ENCODE measurements around the gene PRSS50. TPM values are rescaled to one million over a fixed set of nuclear protein-coding genes. Genes with fewer than 3 reads are reported as not detected.

The PRSS50 gene
- total RNA-seq, 4 donors from 2014 or later: not detected

GRCh38 chr3:46722443-46722842 lies 4.8 kb upstream of the PRSS50 start:
- ATAC-seq (no peak), DNase-seq (no peak)
- in situ Hi-C loops (cut with MboI; ENCODE audit: low sequenced_read_pairs in 4 of 4) (loop anchor here (25.0 kb wide), 2 partner anchors 590 to 615 kb away; no protein-coding TSS in a partner anchor), intact Hi-C loops (cut with DNase I; ENCODE audit: low total_unique reads) (no loop called here)
- Histone ChIP-seq H3K27me3 (peaks cover 0 to 8% (median 2%) of the 10 kb centered on the region in 3 donors), H3K4me3 (no peak overlapping the region), H3K27ac (no peak overlapping the region), H3K9me3 (no peaks in the 10 kb centered on the region), H3K4me1 (no peaks in the 10 kb centered on the region), H3K36me3 (no peaks in the 10 kb centered on the region)
- TF ChIP-seq POLR2A (IDR thresholded peaks at IDR 0.05) (no peak), CTCF (IDR thresholded peaks at IDR 0.05 in 4 of 5, conservative IDR thresholded peaks at IDR 0.05 in 1 of 5) (no peak)

DNA sequence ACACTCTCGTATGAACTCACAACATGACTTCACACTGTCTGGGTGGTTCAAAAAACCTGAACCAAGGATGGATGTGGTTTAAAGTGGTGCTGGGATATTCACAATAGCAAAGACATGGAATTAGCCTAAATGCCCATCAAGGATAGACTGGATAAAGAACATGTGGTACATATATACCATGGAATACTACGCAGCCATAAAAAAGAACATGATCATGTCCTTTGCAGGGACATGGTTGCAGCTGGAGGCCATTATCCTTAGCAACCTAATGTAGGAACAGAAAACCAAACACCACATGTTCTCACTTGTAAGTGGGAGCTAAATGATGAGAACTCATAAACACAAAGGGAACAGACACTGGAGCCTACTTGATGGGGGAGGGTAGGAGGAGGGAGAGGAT lies 3.3 kb upstream of the PRSS50 start:
- H3K27me3 ChIP-seq: peaks cover 0 to 8% (median 2%) of the 10 kb centered on the region in 3 donors
- H3K9me3 ChIP-seq: no peaks in the 10 kb centered on the region
- no peak overlapping the region for H3K27ac ChIP-seq
- H3K36me3 ChIP-seq: no peaks in the 10 kb centered on the region
- intact Hi-C loops (cut with DNase I; ENCODE audit: low total_unique reads) (no loop called here), in situ Hi-C loops (cut with MboI; ENCODE audit: low sequenced_read_pairs in 4 of 4) (loop anchor here (25.0 kb wide), 2 partner anchors 591 to 616 kb away; no protein-coding TSS in a partner anchor)
- DNase-seq: no peak
- no peak for ATAC-seq
- no peak overlapping the region for H3K4me3 ChIP-seq
- no peak for TF ChIP-seq POLR2A (IDR thresholded peaks at IDR 0.05)
- TF ChIP-seq CTCF (IDR thresholded peaks at IDR 0.05 in 4 of 5, conservative IDR thresholded peaks at IDR 0.05 in 1 of 5): no peak
- H3K4me1 ChIP-seq: no peaks in the 10 kb centered on the region

- intact Hi-C loops (cut with DNase I; ENCODE audit: low total_unique reads): no loop called here
- DNase-seq: no peak
These were observed 2.1 kb upstream of the PRSS50 start for GRCh38 chr3:46719735-46720271.

DNA sequence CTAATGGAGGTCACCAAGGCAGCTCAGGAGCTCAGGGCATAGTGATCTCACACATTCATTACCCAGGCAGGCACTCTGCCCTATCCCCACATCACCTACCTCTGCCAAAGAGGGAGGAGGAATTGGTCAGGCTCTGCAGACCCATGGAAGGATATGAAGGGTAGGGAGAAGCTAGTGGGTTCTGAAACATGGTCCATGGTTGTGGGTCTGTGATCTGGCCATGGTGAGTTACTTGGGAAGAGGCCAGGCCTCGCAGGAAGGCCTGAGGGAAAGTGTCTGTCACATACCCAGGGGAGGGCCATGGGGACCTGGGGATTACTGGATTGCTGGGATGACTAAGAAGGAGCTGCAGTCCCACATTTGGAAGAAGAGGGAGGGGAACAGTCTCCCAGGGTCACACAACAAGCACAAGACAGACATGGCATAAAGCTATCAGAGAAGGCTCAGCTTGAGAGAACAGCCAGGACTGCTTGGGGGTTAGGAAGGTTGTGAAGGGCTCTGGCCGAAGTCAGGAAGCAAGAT lies 1.4 kb upstream of the PRSS50 start:
- Histone ChIP-seq H3K9me3 (no peaks in the 10 kb centered on the region), H3K4me3 (no peak overlapping the region), H3K27ac (no peak overlapping the region), H3K36me3 (no peaks in the 10 kb centered on the region), H3K4me1 (no peaks in the 10 kb centered on the region), H3K27me3 (peaks cover 0 to 8% (median 2%) of the 10 kb centered on the region in 3 donors)
- DNase-seq (no peak), ATAC-seq (no peak)
- intact Hi-C loops (cut with DNase I; ENCODE audit: low total_unique reads): no loop called here
- TF ChIP-seq CTCF (IDR thresholded peaks at IDR 0.05 in 4 of 5, conservative IDR thresholded peaks at IDR 0.05 in 1 of 5) (no peak), POLR2A (IDR thresholded peaks at IDR 0.05) (no peak)
- in situ Hi-C loops (cut with MboI; ENCODE audit: low sequenced_read_pairs in 4 of 4): loop anchor here (10.0 to 25.0 kb wide), 4 partner anchors 176 to 618 kb away; no protein-coding TSS in a partner anchor

More at GRCh38 chr3:46719735-46720271, 2.1 kb upstream of the PRSS50 start:
- H3K4me1 ChIP-seq: no peaks in the 10 kb centered on the region
- no peaks in the 10 kb centered on the region for H3K9me3 ChIP-seq
- H3K36me3 ChIP-seq: no peaks in the 10 kb centered on the region
- H3K27ac ChIP-seq: no peak overlapping the region
- in situ Hi-C loops (cut with MboI; ENCODE audit: low sequenced_read_pairs in 4 of 4): loop anchor here (10.0 to 25.0 kb wide), 4 partner anchors 175 to 617 kb away; no protein-coding TSS in a partner anchor
- ATAC-seq: no peak
- no peak overlapping the region for H3K4me3 ChIP-seq
- peaks cover 0 to 8% (median 2%) of the 10 kb centered on the region in 3 donors for H3K27me3 ChIP-seq
- TF ChIP-seq POLR2A (IDR thresholded peaks at IDR 0.05): no peak
- TF ChIP-seq CTCF (IDR thresholded peaks at IDR 0.05 in 4 of 5, conservative IDR thresholded peaks at IDR 0.05 in 1 of 5): no peak

All from gastrocnemius medialis (tissue), 4 donors.